H9 (cell line): ENCODE results near the gene MYD88. TPM values are rescaled to one million over a fixed set of nuclear protein-coding genes. Genes with fewer than 3 reads are reported as not detected.

ENCODE experiments used
- DNase-seq: peaks from one replicate; pipeline ENCODE4 v3.0.0-alpha.2; 2017
- H2AFZ ChIP-seq: one replicate; pipeline ENCODE4 v1.6.1; 2013; ENCODE audit warnings: mild to moderate bottlenecking, low read length, control low read depth, moderate library complexity
- H2AK5ac ChIP-seq: 2 replicates; pipeline ENCODE4 v1.6.1; 2013; ENCODE audit warnings: low read length, control low read depth, mixed read lengths; ENCODE audit not compliant: insufficient read length
- H2BK120ac ChIP-seq: one replicate; pipeline ENCODE4 v1.6.1; 2013; ENCODE audit warnings: low read depth, mild to moderate bottlenecking, low read length, control low read depth, inconsistent platforms; ENCODE audit not compliant: poor library complexity, severe bottlenecking
- H2BK12ac ChIP-seq: 2 replicates; pipeline ENCODE4 v1.6.1; 2013; ENCODE audit warnings: low read length, control low read depth, mixed read lengths, low read depth; ENCODE audit not compliant: insufficient read length
- H2BK15ac ChIP-seq: 2 replicates; pipeline ENCODE4 v1.6.1; 2013; ENCODE audit warnings: low read depth, low read length, control low read depth
- H2BK20ac ChIP-seq: one replicate; pipeline ENCODE4 v1.6.1; 2013; ENCODE audit warnings: low read depth, mild to moderate bottlenecking, low read length, control low read depth, inconsistent platforms; ENCODE audit not compliant: poor library complexity, severe bottlenecking
- H2BK5ac ChIP-seq: 2 replicates; pipeline ENCODE4 v1.6.1; 2013; ENCODE audit warnings: low read length, control low read depth, mixed read lengths; ENCODE audit not compliant: insufficient read length
- H3K14ac ChIP-seq: 2 replicates; pipeline ENCODE4 v1.6.1; 2013; ENCODE audit warnings: low read length, control low read depth; ENCODE audit not compliant: insufficient read depth
- H3K18ac ChIP-seq: 2 replicates; pipeline ENCODE4 v1.6.1; 2013; ENCODE audit warnings: low read depth, mild to moderate bottlenecking, mixed read lengths, low read length, control low read depth; ENCODE audit not compliant: insufficient read length
- H3K23ac ChIP-seq: 2 replicates; pipeline ENCODE4 v1.6.1; 2013; ENCODE audit warnings: low read length, control low read depth, mixed read lengths, low read depth; ENCODE audit not compliant: insufficient read length
- H3K23me2 ChIP-seq: 2 replicates; pipeline ENCODE4 v1.6.1; 2013; ENCODE audit warnings: low read depth, mild to moderate bottlenecking, mixed read lengths, low read length, control low read depth; ENCODE audit not compliant: insufficient read length, poor library complexity, severe bottlenecking
- H3K27ac ChIP-seq: 2 replicates; pipeline ENCODE4 v1.5.1; 2013; ENCODE audit warnings: low read length, control low read depth, mixed read lengths, low read depth; ENCODE audit not compliant: insufficient read length
- H3K27me3 ChIP-seq: 2 replicates; pipeline ENCODE4 v1.6.1; 2013; ENCODE audit warnings: low read length, control low read depth, inconsistent platforms; ENCODE audit not compliant: insufficient read depth
- H3K4ac ChIP-seq: 2 replicates; pipeline ENCODE4 v1.6.1; 2013; ENCODE audit warnings: low read depth, mild to moderate bottlenecking, control low read depth, inconsistent platforms, low read length, moderate library complexity
- H3K4me1 ChIP-seq: 2 replicates; pipeline ENCODE4 v1.6.1; 2013; ENCODE audit warnings: low read length, control low read depth, inconsistent platforms; ENCODE audit not compliant: insufficient read depth
- H3K4me2 ChIP-seq: 2 replicates; pipeline ENCODE4 v1.6.1; 2013; ENCODE audit warnings: low read length, control low read depth, mixed read lengths; ENCODE audit not compliant: insufficient read length, insufficient read depth
- H3K56ac ChIP-seq: 2 replicates; pipeline ENCODE4 v1.6.1; 2013; ENCODE audit warnings: low read depth, mild to moderate bottlenecking, mixed read lengths, low read length, control low read depth; ENCODE audit not compliant: insufficient read length
- H3K79me1 ChIP-seq: 2 replicates; pipeline ENCODE4 v1.6.1; 2013; ENCODE audit warnings: low read depth, mild to moderate bottlenecking, moderate library complexity, low read length, control low read depth, inconsistent platforms; ENCODE audit not compliant: insufficient read depth, poor library complexity, severe bottlenecking
- H3K79me2 ChIP-seq: 2 replicates; pipeline ENCODE4 v1.6.1; 2013; ENCODE audit warnings: low read length, control low read depth, inconsistent platforms; ENCODE audit not compliant: insufficient read depth
- H3K9ac ChIP-seq: 2 replicates; pipeline ENCODE4 v1.6.1; 2013; ENCODE audit warnings: low read length, control low read depth, mixed read lengths; ENCODE audit not compliant: insufficient read length; ENCODE audit errors: extremely low read depth
- H3K9me3 ChIP-seq: one replicate; pipeline ENCODE4 v1.6.1; 2013; ENCODE audit warnings: low read depth, low read length, inconsistent platforms; ENCODE audit not compliant: control insufficient read depth
- H3T11ph ChIP-seq: one replicate; pipeline ENCODE4 v1.6.1; 2013; ENCODE audit warnings: mild to moderate bottlenecking, low read length, control low read depth, inconsistent platforms
- H4K20me1 ChIP-seq: one replicate; pipeline ENCODE4 v1.6.1; 2013; ENCODE audit not compliant: control insufficient read depth, insufficient read length, insufficient read depth
- H4K5ac ChIP-seq: 2 replicates; pipeline ENCODE4 v1.6.1; 2013; ENCODE audit warnings: low read depth, mild to moderate bottlenecking, mixed read lengths, low read length, control low read depth; ENCODE audit not compliant: insufficient read length
- H4K8ac ChIP-seq: replicated peaks from 2 replicates; pipeline ENCODE4 v1.6.1; 2013; ENCODE audit warnings: low read length, control low read depth, mixed read lengths, low read depth; ENCODE audit not compliant: insufficient read length
- H4K91ac ChIP-seq: 2 replicates; pipeline ENCODE4 v1.6.1; 2013; ENCODE audit warnings: low read depth, mild to moderate bottlenecking, moderate library complexity, mixed read lengths, low read length, control low read depth; ENCODE audit not compliant: insufficient read length
- H3K27ac Mint-ChIP-seq, 3 experiments: 2 replicates in 2 of 3; 3 replicates in 1 of 3; pipeline ENCODE4 v1.8.0; 2020 to 2021; ENCODE audit warnings: mixed read lengths in 3 of 3, mild to moderate bottlenecking in 1 of 3, moderate library complexity in 1 of 3
- H3K27me3 Mint-ChIP-seq: 2 replicates; pipeline ENCODE4 v1.8.0; 2021; ENCODE audit warnings: low read depth, mild to moderate bottlenecking, moderate library complexity, mixed read lengths
- H3K36me3 Mint-ChIP-seq, 3 experiments: 2 replicates in 2 of 3; 3 replicates in 1 of 3; pipeline ENCODE4 v1.8.0; 2020 to 2021; ENCODE audit warnings: low read depth in 3 of 3, mixed read lengths in 3 of 3; ENCODE audit not compliant: insufficient read depth in 1 of 3
- H3K4me1 Mint-ChIP-seq, 2 experiments: 2 replicates each; pipeline ENCODE4 v1.8.0; 2020; ENCODE audit warnings: mixed read lengths in 2 of 2
- H3K4me3 Mint-ChIP-seq, 2 experiments: 2 replicates in 1 of 2; 3 replicates in 1 of 2; pipeline ENCODE4 v1.8.0; 2020 to 2021; ENCODE audit warnings: mild to moderate bottlenecking in 2 of 2, mixed read lengths in 2 of 2, moderate library complexity in 1 of 2
- H3K9me3 Mint-ChIP-seq, 2 experiments: 2 replicates in 1 of 2; 3 replicates in 1 of 2; pipeline ENCODE4 v1.8.0; 2020; ENCODE audit warnings: mild to moderate bottlenecking in 2 of 2, mixed read lengths in 2 of 2, moderate library complexity in 1 of 2
- CTCF ChIP-seq: fragments of 200-600 bp; sonication (generic); conservative IDR thresholded peaks from 3 replicates; pipeline ENCODE4 v1.8.0; 2021; ENCODE audit warnings: antibody characterized with exemption, mild to moderate bottlenecking
- WGBS: extraction: QIAGEN DNeasy Blood & Tissue Kit; methylation state at CpG from one replicate; pipeline ENCODE4 v1.1.7; 2013; ENCODE audit warnings: missing lambda C conversion rate, low lambda C conversion rate, mixed read lengths; ENCODE audit not compliant: insufficient read length; ENCODE audit errors: extremely low coverage; 5-methylcytosine and 5-hydroxymethylcytosine counted together
- total RNA-seq: library from RNA; stranded (reverse); gene quantifications from 2 replicates; pipeline ENCODE4 v1.2.1, GENCODE V29; 2021

MYD88 gene
- total RNA-seq, 1 experiment from 2014 or later, result 33.4 TPM

GRCh38 chr3:38105525-38105924 is 32.9 kb upstream of the MYD88 start:
- H3K4ac ChIP-seq, result no peak overlapping the region
- H4K20me1 ChIP-seq, result no peaks in the 10 kb centered on the region
- no peaks in the 10 kb centered on the region for H3K79me2 ChIP-seq
- TF ChIP-seq CTCF, result no peak
- Mint-ChIP-seq H3K27me3 (no peaks in the 10 kb centered on the region; the same call in 1 of the 2 replicates), H3K4me1 (peaks cover 8% of the 10 kb centered on the region in 2 experiments), H3K36me3 (peaks cover 0 to 2% (median 0%) of the 10 kb centered on the region in 3 experiments; a peak in 2 of 7 replicates), H3K9me3 (peaks cover 4 to 5% of the 10 kb centered on the region in 2 experiments; a peak in 4 of 5 replicates), H3K27ac (no peak overlapping the region), H3K4me3 (no peak overlapping the region)
- no peak overlapping the region for H2AK5ac ChIP-seq
- no peak overlapping the region for H3K14ac ChIP-seq
- H3K56ac ChIP-seq, result no peak overlapping the region
- no peaks in the 10 kb centered on the region for H3K9me3 ChIP-seq
- no CpG with 5 or more reads among the region's 1 CpG for WGBS
- H3K79me1 ChIP-seq, result no peaks in the 10 kb centered on the region
- H3K23me2 ChIP-seq, result no peaks in the 10 kb centered on the region
- H2BK5ac ChIP-seq, result no peak overlapping the region
- no peak overlapping the region for H2AFZ ChIP-seq
- no peak overlapping the region for H3K27ac ChIP-seq
- no peak overlapping the region for H3K23ac ChIP-seq
- H4K5ac ChIP-seq, result no peak overlapping the region
- H2BK120ac ChIP-seq, result no peak overlapping the region
- no peak for DNase-seq
- H3T11ph ChIP-seq, result no peak overlapping the region
- no peak overlapping the region for H3K4me2 ChIP-seq
- H3K9ac ChIP-seq, result no peak overlapping the region
- no peak overlapping the region for H2BK12ac ChIP-seq
- no peak overlapping the region for H2BK15ac ChIP-seq
- H3K27me3 ChIP-seq, result no peaks in the 10 kb centered on the region
- H2BK20ac ChIP-seq, result no peak overlapping the region
- H3K18ac ChIP-seq, result no peak overlapping the region
- H4K8ac ChIP-seq, result no peak overlapping the region
- no peak overlapping the region for H4K91ac ChIP-seq
- no peaks in the 10 kb centered on the region; the same call in 1 of the 2 replicates for H3K4me1 ChIP-seq
